HFFc6 (cell line): ENCODE data around the gene ZBTB48. TPM values are rescaled to one million over a fixed set of nuclear protein-coding genes. Genes with fewer than 3 reads are reported as not detected.
A peak's percentile ranks its signal among the peaks of the same experiment; 100 is the strongest.

Source experiments
- DNase-seq: peaks from one replicate; pipeline ENCODE4 v3.0.0-alpha.2; 2018
- H3K27ac Mint-ChIP-seq: 2 replicates; pipeline ENCODE4 v1.8.0; 2020; ENCODE audit warnings: mild to moderate bottlenecking, mixed read lengths
- H3K27me3 Mint-ChIP-seq: 2 replicates; pipeline ENCODE4 v1.8.0; 2021; ENCODE audit warnings: mild to moderate bottlenecking, moderate library complexity, mixed read lengths; ENCODE audit not compliant: insufficient read depth
- H3K36me3 Mint-ChIP-seq: 2 replicates; pipeline ENCODE4 v1.8.0; 2021; ENCODE audit warnings: low read depth, mixed read lengths
- H3K4me1 Mint-ChIP-seq: 2 replicates; pipeline ENCODE4 v1.8.0; 2020; ENCODE audit warnings: low read depth, mixed read lengths
- H3K4me3 Mint-ChIP-seq: 2 replicates; pipeline ENCODE4 v1.8.0; 2020; ENCODE audit warnings: mild to moderate bottlenecking, moderate library complexity, mixed read lengths
- H3K9me3 Mint-ChIP-seq: 2 replicates; pipeline ENCODE4 v1.8.0; 2020; ENCODE audit warnings: mild to moderate bottlenecking, mixed read lengths
- CTCF ChIP-seq: fragments of 200-600 bp; sonication (generic); IDR thresholded peaks from 2 replicates; pipeline ENCODE4 v1.5.0; 2021; ENCODE audit warnings: antibody characterized with exemption, mild to moderate bottlenecking
- total RNA-seq, 6 experiments: library from RNA; stranded (reverse); fragmentation: NEBNext Ultra II Directional; extraction: Animal tissue kit (Norgen Biotek cat#: 25700); gene quantifications; 2 replicates in 1 of 6; 3 replicates in 5 of 6; pipeline ENCODE4 v1.2.3, GENCODE V29; 2021

The ZBTB48 gene
- total RNA-seq, 6 experiments from 2014 or later = 10.0 to 15.1 (median 11.3) TPM

- no peak overlapping the region for H3K27ac Mint-ChIP-seq
- H3K9me3 Mint-ChIP-seq = no peaks in the 10 kb centered on the region
- TF ChIP-seq CTCF = no peak
- no peak for DNase-seq
- no peaks in the 10 kb centered on the region for H3K27me3 Mint-ChIP-seq
- H3K4me1 Mint-ChIP-seq = peaks cover 34% of the 10 kb centered on the region
- no peak overlapping the region for H3K4me3 Mint-ChIP-seq
- H3K36me3 Mint-ChIP-seq = peaks cover 20% of the 10 kb centered on the region
Measured at GRCh38 chr1:6619045-6619444, 39.3 kb downstream of the ZBTB48 start.

- no peak for TF ChIP-seq CTCF
- Mint-ChIP-seq H3K4me3 (no peak overlapping the region), H3K9me3 (no peaks in the 10 kb centered on the region), H3K27me3 (peaks cover 7% of the 10 kb centered on the region), H3K4me1 (peaks cover 35% of the 10 kb centered on the region), H3K27ac (no peak overlapping the region; the same call in 1 of the 2 replicates), H3K36me3 (peaks cover 34% of the 10 kb centered on the region)
- no peak for DNase-seq
Measured at GRCh38 chr1:6621429-6622391, 41.9 kb downstream of the ZBTB48 start.

DNA sequence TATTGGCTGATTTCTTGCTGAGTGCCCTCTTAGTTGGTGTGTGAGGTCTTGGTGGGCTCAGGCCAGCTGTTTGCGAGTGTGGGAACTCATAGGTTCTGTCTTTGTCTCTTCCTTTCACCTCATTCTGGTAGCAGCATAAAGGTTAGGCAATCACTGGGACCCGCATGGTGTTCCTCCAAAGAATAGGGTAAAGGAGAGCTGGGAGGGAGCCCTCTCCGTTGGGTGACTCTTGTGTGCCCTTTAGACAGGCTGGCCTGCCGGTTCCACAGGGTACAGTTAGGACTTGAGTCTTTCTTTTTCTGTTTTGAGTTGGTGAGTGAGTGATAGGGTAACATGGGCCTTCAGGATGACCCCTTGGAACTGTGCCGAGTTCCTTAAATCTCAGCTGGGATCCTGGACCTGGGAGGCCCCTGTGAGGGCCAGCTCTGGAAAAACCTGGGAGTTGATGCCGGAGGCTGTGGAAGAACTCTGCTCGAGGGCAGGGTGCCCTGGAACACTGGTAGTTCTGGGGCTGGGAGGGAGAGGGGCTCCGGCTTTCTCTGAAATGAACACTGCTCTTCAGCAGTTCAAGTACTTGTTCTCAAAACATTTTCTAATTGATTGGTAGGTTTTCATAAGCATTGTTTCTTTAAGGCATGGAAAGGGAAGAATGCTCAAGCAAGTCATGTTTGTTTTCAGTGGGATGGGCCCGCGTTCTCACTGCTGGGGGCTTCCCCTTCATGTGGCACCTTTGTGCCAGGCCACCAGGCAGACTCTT lies 42.8 kb downstream of the ZBTB48 start:
- TF ChIP-seq CTCF = no peak
- Mint-ChIP-seq H3K27me3 (peaks cover 8% of the 10 kb centered on the region), H3K4me3 (no peak overlapping the region), H3K4me1 (peaks cover 37% of the 10 kb centered on the region), H3K36me3 (peaks cover 42% of the 10 kb centered on the region), H3K9me3 (no peaks in the 10 kb centered on the region), H3K27ac (peak overlapping the region; percentile 57)
- DNase-seq = no peak

DNA sequence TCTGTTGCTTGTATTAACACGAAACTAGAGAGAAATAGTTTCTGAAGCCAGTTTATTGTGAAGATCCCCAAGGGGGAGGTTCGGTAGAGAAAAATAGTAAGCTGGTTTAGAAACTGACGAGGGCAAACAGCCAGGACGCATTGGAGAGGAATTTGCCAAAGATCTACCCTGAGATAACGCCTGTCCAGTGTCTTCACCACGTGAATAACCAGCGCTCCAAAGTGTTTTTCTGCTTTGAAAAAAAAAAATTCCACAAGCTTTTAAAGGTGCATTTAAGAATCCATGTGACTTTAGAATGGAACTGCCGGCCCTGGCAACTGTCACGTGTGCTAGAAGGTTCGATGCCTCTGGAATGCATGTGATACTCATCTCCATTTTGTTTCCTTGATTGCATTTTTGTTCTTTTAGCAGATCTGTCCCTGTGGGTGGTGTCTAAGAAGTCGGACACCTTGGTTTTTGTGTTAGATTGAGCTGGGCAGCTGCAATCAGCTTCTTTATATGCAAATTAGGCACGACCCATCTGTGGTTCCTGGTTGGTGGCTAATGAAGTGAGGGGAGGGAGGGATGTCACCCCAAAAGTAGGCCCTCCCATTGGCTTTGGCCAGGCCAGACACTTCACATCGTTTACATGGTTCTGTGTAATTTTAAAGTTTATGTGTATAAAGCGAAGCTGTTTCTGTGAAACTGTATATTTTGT lies 43.6 kb downstream of the ZBTB48 start:
- H3K9me3 Mint-ChIP-seq = no peaks in the 10 kb centered on the region
- H3K36me3 Mint-ChIP-seq = peaks cover 46% of the 10 kb centered on the region
- H3K4me3 Mint-ChIP-seq = no peak overlapping the region
- DNase-seq = peak; percentile 41
- H3K27ac Mint-ChIP-seq = peak overlapping the region; percentile 57; the same call in 1 of the 2 replicates
- H3K27me3 Mint-ChIP-seq = peaks cover 8% of the 10 kb centered on the region
- TF ChIP-seq CTCF = no peak
- peaks cover 41% of the 10 kb centered on the region for H3K4me1 Mint-ChIP-seq
